ENCODE data around the gene CD52. TPM values are rescaled to one million over a fixed set of nuclear protein-coding genes. Genes with fewer than 3 reads are reported as not detected.

The CD52 gene
- polyA plus RNA-seq, 1 donor (not counting 4 experiments of a cell fraction or from before 2014, with no cell fraction given) = 0.22 TPM

GRCh38 chr1:26302733-26303405, 14.9 kb upstream of the CD52 start:
- Histone ChIP-seq H3K9me1 (ENCODE audit: control insufficient read depth, extremely low read depth, insufficient read depth, low read length) (no peaks in the 10 kb centered on the region), H3K79me2 (ENCODE audit: control insufficient read depth, insufficient read depth, low read length) (peaks cover 3% of the 10 kb centered on the region), H3K4me1 (ENCODE audit: control insufficient read depth, extremely low read depth, insufficient read depth, low read length) (peaks cover 24% of the 10 kb centered on the region), H3K9me3 (ENCODE audit: control insufficient read depth, low read depth, low read length) (no peaks in the 10 kb centered on the region), H2AFZ (ENCODE audit: control insufficient read depth, low read length) (no peak overlapping the region), H3K27ac (ENCODE audit: control insufficient read depth, insufficient read depth, low read length) (no peak overlapping the region), H3K9ac (ENCODE audit: control insufficient read depth, extremely low read depth, insufficient read depth, low read length) (no peak overlapping the region), H3K36me3 (ENCODE audit: control insufficient read depth in 2 of 2, extremely low read depth in 1 of 2, insufficient read depth in 2 of 2, low read length in 2 of 2) (no peaks in the 10 kb centered on the region), H3K4me3 (ENCODE audit: control insufficient read depth in 2 of 3, extremely low read depth in 1 of 3, insufficient read depth in 2 of 3, low read depth in 1 of 3, low read length in 3 of 3) (no peak overlapping the region), H3K27me3 (ENCODE audit: control insufficient read depth, extremely low read depth, insufficient read depth, low read length) (no peaks in the 10 kb centered on the region), H4K20me1 (ENCODE audit: control insufficient read depth, extremely low read depth, insufficient read depth, low read length) (no peaks in the 10 kb centered on the region), H3K4me2 (ENCODE audit: control insufficient read depth, extremely low read depth, insufficient read depth, low read depth, low read length) (no peak overlapping the region)
- TF ChIP-seq EZH2 (IDR thresholded peaks at IDR 0.05; ENCODE audit: low read length) = no peak
- TF ChIP-seq CTCF (optimal IDR thresholded peaks at IDR 0.05 in 1 of 3, IDR thresholded peaks at IDR 0.05 in 1 of 3, conservative IDR thresholded peaks at IDR 0.05 in 1 of 3; ENCODE audit: extremely low read depth in 1 of 3, insufficient read depth in 2 of 3, low read length in 3 of 3) = no peak
- dilution Hi-C loops (cut with MboI; ENCODE audit: extremely low pct_ligation_motif_present, low sequenced_read_pairs) = no loop called here
- DNase-seq (ENCODE audit: low read depth, low spot score) (no peak), FAIRE-seq (no peak)

GRCh38 chr1:26305667-26306289, 12.0 kb upstream of the CD52 start:
- dilution Hi-C loops (cut with MboI; ENCODE audit: extremely low pct_ligation_motif_present, low sequenced_read_pairs) = no loop called here
- no peaks in the 10 kb centered on the region for H3K9me1 ChIP-seq (ENCODE audit: control insufficient read depth, extremely low read depth, insufficient read depth, low read length)
- H3K27ac ChIP-seq (ENCODE audit: control insufficient read depth, insufficient read depth, low read length) = peak overlapping the region; percentile 85
- H3K9ac ChIP-seq (ENCODE audit: control insufficient read depth, extremely low read depth, insufficient read depth, low read length) = peak overlapping the region; percentile 90
- FAIRE-seq (no peak), DNase-seq (ENCODE audit: low read depth, low spot score) (no peak)
- H3K9me3 ChIP-seq (ENCODE audit: control insufficient read depth, low read depth, low read length) = no peaks in the 10 kb centered on the region
- peak overlapping the region; percentile 92 for H3K4me2 ChIP-seq (ENCODE audit: control insufficient read depth, extremely low read depth, insufficient read depth, low read depth, low read length)
- peaks cover 3% of the 10 kb centered on the region for H3K79me2 ChIP-seq (ENCODE audit: control insufficient read depth, insufficient read depth, low read length)
- peaks cover 12% of the 10 kb centered on the region for H3K4me1 ChIP-seq (ENCODE audit: control insufficient read depth, extremely low read depth, insufficient read depth, low read length)
- no peaks in the 10 kb centered on the region for H3K27me3 ChIP-seq (ENCODE audit: control insufficient read depth, extremely low read depth, insufficient read depth, low read length)
- no peaks in the 10 kb centered on the region for H4K20me1 ChIP-seq (ENCODE audit: control insufficient read depth, extremely low read depth, insufficient read depth, low read length)
- H3K4me3 ChIP-seq (ENCODE audit: control insufficient read depth in 2 of 3, extremely low read depth in 1 of 3, insufficient read depth in 2 of 3, low read depth in 1 of 3, low read length in 3 of 3) = peak overlapping the region; percentile 80 to 99 (median 97)
- H2AFZ ChIP-seq (ENCODE audit: control insufficient read depth, low read length) = peak overlapping the region; percentile 99
- H3K36me3 ChIP-seq (ENCODE audit: control insufficient read depth in 2 of 2, extremely low read depth in 1 of 2, insufficient read depth in 2 of 2, low read length in 2 of 2) = no peaks in the 10 kb centered on the region
- TF ChIP-seq EZH2 (IDR thresholded peaks at IDR 0.05; ENCODE audit: low read length) (no peak), CTCF (optimal IDR thresholded peaks at IDR 0.05 in 1 of 3, IDR thresholded peaks at IDR 0.05 in 1 of 3, conservative IDR thresholded peaks at IDR 0.05 in 1 of 3; ENCODE audit: extremely low read depth in 1 of 3, insufficient read depth in 2 of 3, low read length in 3 of 3) (no peak)
